Suppressor macrophage treated with lipopolysaccharide for 1 hour (primary cell): ENCODE data around the gene ANO3.
"Not testable (repeated sequence)": the region's sequence is repeated elsewhere in the genome, so short reads cannot be mapped to it uniquely, and the experiment has no call there.

Experiments
- DNase-seq, 3 donors: peaks; one replicate each; pipeline ENCODE4 v3.0.0-alpha.2; 2020 to 2022

The ANO3 gene

GRCh38 chr11:26331911-26332571 lies at the start of gene ANO3:
ANO3 (plus strand) TSS chr11:26332130; CDS start chr11:26332276, 146 bp downstream.
- DNase-seq, result peak in 2 of 3 donors; percentile 2 to 15

- DNase-seq, result no peak
Measured at GRCh38 chr11:26283852-26284408, 48.0 kb upstream of the ANO3 start.

- no peak for DNase-seq
Measured at GRCh38 chr11:26285608-26286007, 46.3 kb upstream of the ANO3 start.

GRCh38 chr11:26286472-26287066 lies 45.4 kb upstream of the ANO3 start:
- no peak for DNase-seq

- no peak for DNase-seq
Measured at GRCh38 chr11:26287067-26287518, 44.8 kb upstream of the ANO3 start.

GRCh38 chr11:26297189-26297975 lies 34.5 kb upstream of the ANO3 start:
- DNase-seq, result peak; percentile 48 to 56 (median 53)

- not testable (repeated sequence) for DNase-seq
Measured at GRCh38 chr11:26316372-26316771, 15.6 kb upstream of the ANO3 start.

GRCh38 chr11:26319906-26320305 lies 12.0 kb upstream of the ANO3 start:
- no peak for DNase-seq

- no peak for DNase-seq
Measured at GRCh38 chr11:26321516-26321915, 10.4 kb upstream of the ANO3 start.

GRCh38 chr11:26322335-26323067 lies 9.4 kb upstream of the ANO3 start:
- no peak for DNase-seq

- no peak for DNase-seq
Measured at GRCh38 chr11:26323837-26324236, 8.1 kb upstream of the ANO3 start.

- no peak for DNase-seq
Measured at GRCh38 chr11:26324270-26324669, 7.7 kb upstream of the ANO3 start.

- DNase-seq, result no peak
Measured at GRCh38 chr11:26326793-26327400, 5.0 kb upstream of the ANO3 start.

- no peak for DNase-seq
Measured at GRCh38 chr11:26329206-26329605, 2.7 kb upstream of the ANO3 start.

GRCh38 chr11:26330262-26330661 lies 1.7 kb upstream of the ANO3 start:
- DNase-seq, result no peak

- DNase-seq, result no peak
Measured at GRCh38 chr11:26332572-26332915, 614 bp downstream of the ANO3 start.

GRCh38 chr11:26333906-26334305 lies 2.0 kb downstream of the ANO3 start:
- no peak for DNase-seq

- no peak for DNase-seq
Measured at GRCh38 chr11:26335903-26336302, 4.0 kb downstream of the ANO3 start.

GRCh38 chr11:26344647-26345046 lies 12.7 kb downstream of the ANO3 start:
- DNase-seq, result no peak

- DNase-seq, result no peak
Measured at GRCh38 chr11:26348776-26349175, 16.8 kb downstream of the ANO3 start.

GRCh38 chr11:26350002-26350401 lies 18.1 kb downstream of the ANO3 start:
- DNase-seq, result no peak

GRCh38 chr11:26353010-26353409 lies 21.1 kb downstream of the ANO3 start:
- no peak for DNase-seq

- DNase-seq, result no peak
Measured at GRCh38 chr11:26359055-26359454, 27.1 kb downstream of the ANO3 start.
